CD14-positive monocyte (primary cell): ENCODE measurements around the gene ERCC2. TPM values are rescaled to one million over a fixed set of nuclear protein-coding genes. Genes with fewer than 3 reads are reported as not detected.

Experiments
- DNase-seq, 3 donors: peaks; one replicate each; pipeline ENCODE4 v3.0.0-alpha.2; 2011 to 2022
- H2AFZ ChIP-seq: 2 replicates; pipeline ENCODE4 v1.6.0; 2012; ENCODE audit warnings: mild to moderate bottlenecking, low read depth, low read length, inconsistent platforms; ENCODE audit not compliant: insufficient read depth, poor library complexity, severe bottlenecking
- H3K27ac ChIP-seq, 2 donors: 1 replicate in 1 of 2; 2 replicates in 1 of 2; pipeline ENCODE4 v1.5.1; 2012 to 2013; ENCODE audit warnings: low read length in 2 of 2, control low read depth in 1 of 2, inconsistent platforms in 1 of 2, low read depth in 1 of 2, mild to moderate bottlenecking in 1 of 2
- H3K27me3 ChIP-seq, 2 donors: one replicate each; pipeline versions ENCODE4 v1.6.0 to v1.6.1; 2011 to 2013; ENCODE audit warnings: low read length in 2 of 2; ENCODE audit not compliant: control insufficient read depth in 2 of 2, insufficient read depth in 2 of 2
- H3K36me3 ChIP-seq, 2 donors: replicated peaks in 1 of 2; 1 replicate in 1 of 2; 2 replicates in 1 of 2; pipeline versions ENCODE4 v1.5.1 to v1.6.1; 2012 to 2013; ENCODE audit warnings: low read length in 2 of 2, control low read depth in 1 of 2, inconsistent platforms in 1 of 2, mild to moderate bottlenecking in 1 of 2; ENCODE audit not compliant: insufficient read depth in 2 of 2, control insufficient read depth in 1 of 2
- H3K4me1 ChIP-seq, 2 donors: 1 replicate in 1 of 2; 2 replicates in 1 of 2; pipeline versions ENCODE4 v1.5.1 to v1.6.1; 2012 to 2013; ENCODE audit warnings: low read length in 2 of 2, control low read depth in 1 of 2, inconsistent platforms in 1 of 2, mild to moderate bottlenecking in 1 of 2, moderate library complexity in 1 of 2; ENCODE audit not compliant: insufficient read depth in 2 of 2, control insufficient read depth in 1 of 2
- H3K4me2 ChIP-seq: replicated peaks from 2 replicates; pipeline ENCODE3; 2012; ENCODE audit warnings: low read length, moderate library complexity, mild to moderate bottlenecking; ENCODE audit not compliant: poor library complexity, severe bottlenecking; ENCODE audit errors: extremely low read depth
- H3K4me3 ChIP-seq, 3 experiments: fragments of 200-600 bp in 1 of 3; sonication (generic) in 1 of 3; replicated peaks in 1 of 3; 1 replicate in 2 of 3; 2 replicates in 1 of 3; pipeline ENCODE4 v1.5.1; 2011 to 2013; ENCODE audit warnings: low read length in 3 of 3, mild to moderate bottlenecking in 3 of 3, control low read depth in 2 of 3, low read depth in 2 of 3, inconsistent platforms in 1 of 3, moderate library complexity in 1 of 3
- H3K79me2 ChIP-seq: 2 replicates; pipeline ENCODE4 v1.6.0; 2012; ENCODE audit warnings: mild to moderate bottlenecking, control low read depth, inconsistent platforms, low read length, moderate library complexity; ENCODE audit not compliant: insufficient read depth
- H3K9ac ChIP-seq: 2 replicates; pipeline ENCODE4 v1.6.0; 2017; ENCODE audit warnings: low read length, mild to moderate bottlenecking; ENCODE audit not compliant: insufficient read depth, poor library complexity, severe bottlenecking
- H3K9me3 ChIP-seq, 2 donors: replicated peaks in 1 of 2; 1 replicate in 1 of 2; 2 replicates in 1 of 2; pipeline versions ENCODE4 v1.5.1 to v1.6.1; 2012 to 2013; ENCODE audit warnings: low read length in 2 of 2, control low read depth in 1 of 2; ENCODE audit not compliant: control insufficient read depth in 1 of 2, insufficient read depth in 1 of 2
- H4K20me1 ChIP-seq: 2 replicates; pipeline ENCODE4 v1.6.0; 2012; ENCODE audit warnings: mild to moderate bottlenecking, low read length, control low read depth, moderate library complexity; ENCODE audit not compliant: insufficient read depth
- H3K27ac Mint-ChIP-seq, 7 donors: one replicate each; pipeline ENCODE4 v1.8.0; 2020; ENCODE audit warnings: mild to moderate bottlenecking in 7 of 7, mixed read lengths in 7 of 7, moderate library complexity in 6 of 7, inconsistent platforms in 2 of 7
- H3K27me3 Mint-ChIP-seq, 3 donors: one replicate each; pipeline ENCODE4 v1.8.0; 2021 to 2022; ENCODE audit warnings: low read depth in 3 of 3, mild to moderate bottlenecking in 3 of 3, mixed read lengths in 3 of 3, moderate library complexity in 3 of 3, inconsistent platforms in 1 of 3
- H3K36me3 Mint-ChIP-seq, 2 donors: one replicate each; pipeline ENCODE4 v1.8.0; 2020; ENCODE audit warnings: mixed read lengths in 2 of 2, inconsistent platforms in 1 of 2, mild to moderate bottlenecking in 1 of 2
- H3K4me1 Mint-ChIP-seq: one replicate; pipeline ENCODE4 v1.8.0; 2020; ENCODE audit warnings: mild to moderate bottlenecking, mixed read lengths
- H3K4me3 Mint-ChIP-seq, 2 donors: one replicate each; pipeline ENCODE4 v1.8.0; 2020; ENCODE audit warnings: mild to moderate bottlenecking in 2 of 2, mixed read lengths in 2 of 2, moderate library complexity in 1 of 2
- H3K9me3 Mint-ChIP-seq, 7 donors: one replicate each; pipeline ENCODE4 v1.8.0; 2020 to 2022; ENCODE audit warnings: mixed read lengths in 7 of 7, mild to moderate bottlenecking in 6 of 7, moderate library complexity in 6 of 7, inconsistent platforms in 2 of 7
- WGBS: methylation state at CpG from one replicate; pipeline ENCODE4 v1.1.5; 2013; ENCODE audit warnings: missing lambda C conversion rate; ENCODE audit not compliant: insufficient coverage; 5-methylcytosine and 5-hydroxymethylcytosine counted together
- intact Hi-C, 2 donors: fragments of 100-400 bp; cut with micrococcal nuclease; formaldehyde crosslinking; loops; one replicate each; pipeline versions ENCODE4 v1.15.0 to v1.15.1; 2023
- polyA plus RNA-seq, 3 donors: library from polyadenylated mRNA; depleted of rRNA in 1 of 3; unstranded in 2 of 3; stranded (reverse) in 1 of 3; fragments of 300-500 nt in 2 of 3; fragments of >200 nt in 1 of 3; fragmentation: Illumina TruSeq in 2 of 3; gene quantifications; 1 replicate in 2 of 3; 2 replicates in 1 of 3; pipeline ENCODE4 v1.2.3, GENCODE V29; 2012 to 2021
- TF ChIP-seq, protein P1 (sequence below): fragments of 200-600 bp; IDR thresholded peaks from one replicate; pipeline ENCODE4 v1.8.0; 2022; ENCODE audit warnings: antibody characterized with exemption, mild to moderate bottlenecking

Gene ERCC2
- polyA plus RNA-seq, 3 donors = 4.0 to 20.0 (median 4.4) TPM

DNA sequence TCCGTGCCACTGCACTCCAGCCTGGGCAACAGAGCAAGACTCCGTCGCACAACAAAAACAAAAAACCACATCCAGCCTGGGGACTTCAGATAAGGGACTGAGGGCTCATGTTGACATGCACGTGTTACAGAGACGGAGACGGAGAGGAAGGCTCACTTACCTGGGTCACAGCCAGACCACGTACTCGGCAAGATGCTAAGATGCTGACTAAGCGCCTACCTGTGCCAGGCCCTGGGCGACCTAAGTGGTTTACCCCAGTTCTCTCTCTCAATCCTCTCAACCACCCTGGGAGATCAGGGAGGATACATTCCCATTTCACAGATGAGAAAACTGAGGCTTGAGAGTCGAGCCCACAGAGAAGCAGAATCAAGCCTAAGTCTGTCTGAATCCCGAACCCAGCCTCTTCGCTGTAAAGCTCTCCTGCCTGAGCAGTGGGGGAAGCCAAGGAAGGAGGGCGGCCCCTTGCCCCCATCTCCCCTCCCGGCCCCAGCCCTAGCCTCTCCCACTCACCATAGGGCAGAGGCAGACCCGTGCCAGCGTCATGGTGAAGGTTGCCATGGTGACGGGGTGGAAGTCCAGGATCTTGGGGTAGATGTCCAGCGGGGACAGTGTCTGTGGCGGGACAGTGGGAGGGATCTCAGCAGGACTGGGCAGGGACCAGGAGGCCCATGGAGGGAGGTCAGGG is 13.5 kb downstream of the ERCC2 start:
- Histone ChIP-seq H3K9ac (no peak overlapping the region), H3K79me2 (no peaks in the 10 kb centered on the region), H3K27ac (no peak overlapping the region), H3K4me3 (no peak overlapping the region), H3K9me3 (no peaks in the 10 kb centered on the region), H3K27me3 (no peaks in the 10 kb centered on the region), H3K4me2 (no peak overlapping the region), H3K4me1 (no peaks in the 10 kb centered on the region), H2AFZ (no peak overlapping the region), H4K20me1 (no peaks in the 10 kb centered on the region), H3K36me3 (peaks cover 34 to 79% of the 10 kb centered on the region in 2 donors)
- peaks cover 60 to 86% of the 10 kb centered on the region in 2 donors for H3K36me3 Mint-ChIP-seq
- TF ChIP-seq, protein P1, sequence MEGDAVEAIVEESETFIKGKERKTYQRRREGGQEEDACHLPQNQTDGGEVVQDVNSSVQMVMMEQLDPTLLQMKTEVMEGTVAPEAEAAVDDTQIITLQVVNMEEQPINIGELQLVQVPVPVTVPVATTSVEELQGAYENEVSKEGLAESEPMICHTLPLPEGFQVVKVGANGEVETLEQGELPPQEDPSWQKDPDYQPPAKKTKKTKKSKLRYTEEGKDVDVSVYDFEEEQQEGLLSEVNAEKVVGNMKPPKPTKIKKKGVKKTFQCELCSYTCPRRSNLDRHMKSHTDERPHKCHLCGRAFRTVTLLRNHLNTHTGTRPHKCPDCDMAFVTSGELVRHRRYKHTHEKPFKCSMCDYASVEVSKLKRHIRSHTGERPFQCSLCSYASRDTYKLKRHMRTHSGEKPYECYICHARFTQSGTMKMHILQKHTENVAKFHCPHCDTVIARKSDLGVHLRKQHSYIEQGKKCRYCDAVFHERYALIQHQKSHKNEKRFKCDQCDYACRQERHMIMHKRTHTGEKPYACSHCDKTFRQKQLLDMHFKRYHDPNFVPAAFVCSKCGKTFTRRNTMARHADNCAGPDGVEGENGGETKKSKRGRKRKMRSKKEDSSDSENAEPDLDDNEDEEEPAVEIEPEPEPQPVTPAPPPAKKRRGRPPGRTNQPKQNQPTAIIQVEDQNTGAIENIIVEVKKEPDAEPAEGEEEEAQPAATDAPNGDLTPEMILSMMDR = no peak
- 97% methylated on average over 11 of the region's 20 CpGs for WGBS
- H3K27ac Mint-ChIP-seq = peak overlapping the region in 2 of 7 donors; percentile 0 to 3
- DNase-seq = no peak
- no peaks in the 10 kb centered on the region for H3K4me1 Mint-ChIP-seq
- no peaks in the 10 kb centered on the region for H3K27me3 Mint-ChIP-seq
- H3K4me3 Mint-ChIP-seq = no peak overlapping the region
- intact Hi-C loops = no loop called here
- peaks cover 0 to 3% (median 0%) of the 10 kb centered on the region in 7 donors for H3K9me3 Mint-ChIP-seq

DNA sequence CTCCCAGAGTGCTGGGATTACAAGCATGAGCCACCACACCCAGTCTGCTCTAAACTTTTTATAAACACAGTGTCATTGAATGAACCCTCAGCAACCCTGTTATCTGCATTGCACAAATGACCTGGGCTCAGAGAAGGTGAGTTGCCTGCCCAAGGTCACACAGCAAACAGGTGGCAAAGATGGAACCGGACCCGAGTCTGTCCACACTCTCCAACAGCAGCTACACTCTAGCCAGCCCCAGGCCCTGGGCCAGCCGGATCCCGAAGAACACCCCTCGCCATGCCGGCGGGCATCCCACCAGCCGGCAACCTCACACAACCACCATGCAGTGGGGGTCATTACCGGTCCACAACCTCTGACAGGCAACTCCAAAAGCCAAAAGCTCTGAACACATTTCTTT is 14.5 kb downstream of the ERCC2 start:
- intact Hi-C loops = no loop called here
- no peaks in the 10 kb centered on the region for H4K20me1 ChIP-seq
- no peak overlapping the region for H2AFZ ChIP-seq
- H3K4me3 ChIP-seq = no peak overlapping the region
- no peaks in the 10 kb centered on the region for H3K4me1 Mint-ChIP-seq
- peaks cover 31 to 79% of the 10 kb centered on the region in 2 donors for H3K36me3 ChIP-seq
- no peaks in the 10 kb centered on the region for H3K27me3 ChIP-seq
- peak overlapping the region in 1 of 7 donors; percentile 46 for H3K27ac Mint-ChIP-seq
- H3K79me2 ChIP-seq = no peaks in the 10 kb centered on the region
- H3K9me3 Mint-ChIP-seq = peaks cover 0 to 3% (median 0%) of the 10 kb centered on the region in 7 donors
- H3K4me1 ChIP-seq = no peaks in the 10 kb centered on the region
- peaks cover 58 to 86% of the 10 kb centered on the region in 2 donors for H3K36me3 Mint-ChIP-seq
- DNase-seq = no peak
- 98% methylated on average over 9 of the region's 9 CpGs for WGBS
- H3K9ac ChIP-seq = no peak overlapping the region
- H3K27ac ChIP-seq = no peak overlapping the region
- TF ChIP-seq, protein P1 = no peak
- H3K4me3 Mint-ChIP-seq = no peak overlapping the region
- H3K9me3 ChIP-seq = no peaks in the 10 kb centered on the region
- no peaks in the 10 kb centered on the region for H3K27me3 Mint-ChIP-seq
- H3K4me2 ChIP-seq = no peak overlapping the region
